Stimulated activated CD8-positive, alpha-beta memory T cell treated with anti-CD3 and anti-CD28 coated beads, Interleukin-15, amount 100 ng/mL, for 24 hours (primary cell): ENCODE measurements around the gene TAF1D.
A peak's percentile ranks its signal among the peaks of the same experiment; 100 is the strongest.
"Not testable (repeated sequence)": the region's sequence is repeated elsewhere in the genome, so short reads cannot be mapped to it uniquely, and the experiment has no call there.

Experiments
- DNase-seq: peaks from one replicate; pipeline ENCODE4 v3.0.0-alpha.2; 2020; ENCODE audit warnings: low read depth

The TAF1D gene, protein sequence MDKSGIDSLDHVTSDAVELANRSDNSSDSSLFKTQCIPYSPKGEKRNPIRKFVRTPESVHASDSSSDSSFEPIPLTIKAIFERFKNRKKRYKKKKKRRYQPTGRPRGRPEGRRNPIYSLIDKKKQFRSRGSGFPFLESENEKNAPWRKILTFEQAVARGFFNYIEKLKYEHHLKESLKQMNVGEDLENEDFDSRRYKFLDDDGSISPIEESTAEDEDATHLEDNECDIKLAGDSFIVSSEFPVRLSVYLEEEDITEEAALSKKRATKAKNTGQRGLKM

DNA sequence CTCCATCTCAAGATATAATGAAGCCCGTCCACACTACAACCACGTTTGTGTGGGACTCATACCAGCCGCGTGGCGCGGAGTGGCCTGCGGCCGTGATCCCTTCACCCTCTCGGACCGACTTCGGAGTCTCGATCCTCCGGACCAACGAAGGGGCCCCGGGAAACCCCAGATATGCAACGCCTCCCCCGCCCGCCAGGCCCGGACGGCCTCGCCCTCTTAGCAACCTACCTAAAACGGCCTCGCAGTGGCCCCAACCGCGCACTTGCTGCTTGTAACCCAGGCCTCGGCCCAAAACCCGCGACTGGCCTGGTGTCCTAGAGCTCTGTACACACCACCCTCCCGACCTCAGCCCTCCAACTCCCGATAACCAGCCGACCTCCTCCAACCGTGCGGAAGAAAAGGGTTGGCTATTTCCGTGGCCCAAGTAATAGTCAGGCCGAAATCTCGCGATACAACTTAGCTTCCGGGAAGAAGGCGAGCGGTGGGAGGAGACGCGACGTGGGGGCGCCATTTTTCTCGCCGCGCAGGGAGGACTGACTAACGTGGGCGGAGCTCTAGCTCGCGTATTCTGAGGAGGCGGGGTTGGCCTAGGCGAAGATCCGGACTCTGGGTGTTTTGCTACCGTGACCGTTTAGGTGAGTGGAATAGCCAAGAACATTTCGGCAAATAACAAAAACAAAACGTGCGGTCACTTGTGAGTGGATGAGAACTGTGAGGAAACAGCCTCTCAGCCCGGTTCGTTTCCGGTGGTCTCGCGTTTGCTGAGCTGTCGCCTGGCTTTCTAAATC is at the start of gene TAF1D, which contains the start of gene C11orf54:
Gene TAF1D (minus strand): TSS at position 402 of the 788 bp plus-strand sequence. CDS start 2,191 bp downstream, outside the sequence.
Gene C11orf54 (plus strand): TSS at position 579 of the 788 bp plus-strand sequence. CDS start 5,722 bp downstream, outside the sequence.
- DNase-seq: peak; percentile 82

DNA sequence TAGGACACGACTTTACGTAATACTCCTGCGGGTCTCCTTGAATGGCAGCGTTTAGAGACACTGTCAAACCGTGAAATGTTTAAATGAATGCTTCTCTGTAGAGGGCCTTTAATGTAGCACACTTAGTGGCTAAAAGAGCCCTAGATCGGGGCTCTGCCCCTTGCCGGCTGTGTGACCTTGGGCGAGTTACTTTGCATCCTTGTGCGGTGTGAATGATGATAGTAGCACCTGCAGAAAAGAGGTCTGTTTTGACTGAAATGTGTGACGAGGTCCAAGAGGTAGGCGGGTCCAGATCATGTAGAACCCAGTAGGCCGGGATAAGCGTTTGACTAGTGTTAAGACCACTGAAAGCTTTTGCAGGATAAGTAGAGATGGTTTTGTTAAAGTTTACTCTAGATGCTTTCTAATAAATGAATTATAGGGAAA is 43.7 kb upstream of the TAF1D start:
- DNase-seq: no peak

DNA sequence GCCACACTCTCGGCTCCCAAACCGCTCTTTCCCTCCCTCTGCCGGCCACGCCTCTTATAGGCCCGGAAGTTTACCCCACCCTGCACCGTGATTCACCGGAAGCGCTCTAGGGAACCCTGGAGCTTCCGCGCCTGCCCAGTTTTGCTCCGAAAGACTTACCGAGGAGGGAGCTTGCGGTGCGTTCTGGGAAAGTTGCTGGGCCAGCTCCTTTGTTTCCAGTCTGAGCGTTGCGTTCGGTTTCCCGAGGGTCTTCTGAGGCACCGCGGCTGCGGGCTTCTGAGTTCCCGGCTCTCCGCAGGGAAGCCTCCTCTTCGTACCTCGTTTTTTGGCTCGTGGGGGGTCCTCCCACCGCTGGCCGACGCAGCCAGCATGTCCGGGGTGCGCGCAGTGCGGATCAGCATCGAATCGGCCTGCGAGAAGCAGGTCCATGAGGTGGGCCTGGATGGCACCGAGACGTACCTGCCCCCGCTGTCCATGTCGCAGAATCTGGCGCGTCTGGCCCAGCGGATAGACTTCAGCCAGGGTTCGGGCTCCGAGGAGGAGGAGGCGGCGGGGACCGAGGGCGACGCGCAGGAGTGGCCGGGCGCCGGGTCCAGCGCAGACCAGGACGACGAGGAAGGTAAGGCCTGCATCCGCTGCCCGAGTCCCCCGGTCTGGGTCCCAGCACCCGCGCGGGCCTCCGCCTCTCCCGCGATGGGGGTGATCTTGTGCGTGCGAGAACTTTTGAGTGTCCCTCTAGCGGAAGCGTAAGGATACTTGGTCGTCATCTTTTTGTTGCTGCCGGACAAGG is 43.0 kb upstream of the TAF1D start, which contains the start of gene MED17:
Gene MED17 (plus strand): TSS at position 138 of the 790 bp plus-strand sequence. CDS start 232 bp downstream, at position 370.
- DNase-seq: peak; percentile 74

DNA sequence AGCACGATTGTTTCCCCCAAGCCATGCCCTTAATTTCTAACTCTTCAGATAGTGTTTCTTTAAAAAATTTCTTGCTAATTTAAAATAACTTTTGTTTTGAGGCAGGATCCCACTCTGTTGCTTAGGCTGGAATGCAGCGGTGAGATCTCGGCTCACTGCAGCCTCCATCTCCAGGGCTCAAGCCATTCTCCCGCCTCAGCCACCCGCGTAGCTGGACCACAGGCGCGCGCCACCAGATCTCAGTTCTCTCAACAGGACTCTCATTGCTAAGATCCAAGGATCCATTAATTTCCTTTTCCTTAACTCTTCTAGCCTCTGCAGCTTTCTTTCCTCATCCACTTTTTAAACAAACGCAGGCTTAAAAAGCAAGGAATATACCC is 42.5 kb upstream of the TAF1D start:
- DNase-seq: no peak

DNA sequence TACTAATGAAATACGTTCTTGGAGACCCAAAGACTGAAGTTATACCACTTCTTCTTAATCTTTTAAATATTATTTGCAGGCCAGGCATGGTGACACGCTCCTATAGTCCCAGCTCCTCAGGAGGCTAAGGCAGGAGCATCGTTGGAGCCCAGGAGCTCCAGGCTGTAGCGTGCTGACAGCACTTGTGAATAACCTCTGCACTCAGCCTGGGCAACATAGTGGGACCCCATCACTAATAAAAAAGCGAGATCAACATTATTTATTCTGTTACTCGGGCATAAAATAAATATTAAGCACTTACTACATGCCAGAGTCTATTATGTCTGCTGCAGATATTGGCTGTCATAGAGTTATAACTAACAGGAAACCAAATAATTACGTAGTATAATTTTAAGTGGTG is 42.1 kb upstream of the TAF1D start:
- no peak for DNase-seq

DNA sequence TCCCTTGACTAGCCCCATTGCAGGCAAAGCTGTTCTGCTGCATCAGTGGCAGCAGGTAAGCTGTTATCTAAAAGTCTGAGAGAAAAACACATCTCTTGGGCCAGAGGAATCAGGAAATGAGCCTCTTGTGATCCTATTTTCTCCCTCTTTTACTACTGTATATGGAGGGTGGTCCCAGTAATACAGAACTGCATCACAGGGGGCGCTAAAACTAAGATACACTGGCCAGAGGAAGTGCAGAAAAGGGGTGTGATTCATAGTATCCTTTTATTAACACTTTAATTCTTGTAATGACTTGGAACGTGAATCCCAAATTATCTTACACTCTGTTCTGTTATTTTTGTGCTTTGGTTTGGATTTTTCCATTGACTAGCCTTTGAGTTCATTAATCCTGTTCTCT is 34.0 kb upstream of the TAF1D start:
- no peak for DNase-seq

DNA sequence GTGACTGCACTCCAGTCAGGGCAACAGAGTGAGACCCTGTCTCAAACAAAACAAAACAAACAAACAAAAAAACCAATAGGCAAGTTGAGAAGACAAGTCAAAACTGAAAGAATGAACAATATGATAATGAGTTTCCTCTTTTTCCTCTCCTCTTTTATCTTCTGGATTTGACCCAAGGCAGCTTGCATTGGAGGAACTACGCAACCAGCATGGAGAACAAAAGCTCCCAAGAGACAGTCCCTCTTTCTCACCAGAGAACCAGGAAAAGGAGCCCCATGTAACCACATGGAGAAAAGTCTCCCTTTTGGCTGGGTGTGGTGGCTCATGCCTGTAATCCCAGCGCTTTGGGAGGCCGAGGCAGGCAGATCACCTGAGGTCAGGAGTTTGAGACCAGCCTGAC is 33.3 kb upstream of the TAF1D start:
- DNase-seq: not testable (repeated sequence)

DNA sequence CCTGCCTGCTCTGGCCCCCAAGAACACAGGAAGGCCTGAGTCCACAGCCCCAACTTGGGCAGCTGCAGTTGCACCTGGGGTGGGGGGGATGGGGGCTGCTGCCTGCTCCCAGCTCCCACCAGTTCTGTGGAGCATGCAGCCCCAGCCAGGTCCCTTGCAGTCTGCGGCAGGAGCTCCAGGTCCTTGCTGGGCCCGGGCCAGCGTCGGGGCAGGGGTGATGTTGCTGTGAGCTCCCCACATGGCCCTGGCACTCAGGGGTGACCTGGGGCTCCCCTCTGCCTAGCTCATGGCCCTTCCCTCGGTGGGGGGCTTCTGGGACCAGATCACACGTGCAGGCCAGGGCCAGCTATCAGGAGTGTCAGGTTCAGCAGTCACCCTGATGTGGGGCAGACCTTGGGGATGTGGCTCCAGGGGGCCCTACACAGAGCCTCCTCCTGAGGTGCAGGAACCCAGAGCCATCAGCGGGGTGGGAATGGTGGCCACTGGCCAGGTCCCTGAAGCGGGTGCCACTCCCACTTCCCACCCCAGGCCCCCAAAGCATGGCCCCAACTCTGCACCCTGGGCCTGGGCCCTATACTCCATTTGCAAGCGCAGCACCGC is 32.4 kb upstream of the TAF1D start:
- DNase-seq: no peak

DNA sequence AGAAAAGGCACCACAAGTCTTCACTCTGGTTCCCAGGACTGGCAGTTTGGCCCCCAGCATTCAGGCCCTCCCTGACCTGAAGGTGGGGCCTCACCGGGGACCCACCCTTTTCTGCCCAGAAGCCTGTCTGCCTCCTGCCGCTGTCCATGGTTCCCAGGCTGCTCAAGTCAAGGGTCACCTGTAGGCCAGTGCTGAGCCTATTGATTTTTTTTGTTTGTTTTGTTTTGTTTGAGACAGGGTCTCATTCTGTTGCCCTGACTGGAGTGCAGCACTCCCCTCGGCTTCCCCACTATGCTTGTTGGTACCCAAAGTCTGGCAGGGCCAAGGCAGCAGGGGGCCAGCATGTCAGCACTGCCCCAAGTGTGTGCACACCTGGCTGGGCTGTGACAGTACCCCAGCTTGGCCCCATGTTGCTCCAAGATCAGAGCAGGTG is 31.8 kb upstream of the TAF1D start:
- no peak for DNase-seq

DNA sequence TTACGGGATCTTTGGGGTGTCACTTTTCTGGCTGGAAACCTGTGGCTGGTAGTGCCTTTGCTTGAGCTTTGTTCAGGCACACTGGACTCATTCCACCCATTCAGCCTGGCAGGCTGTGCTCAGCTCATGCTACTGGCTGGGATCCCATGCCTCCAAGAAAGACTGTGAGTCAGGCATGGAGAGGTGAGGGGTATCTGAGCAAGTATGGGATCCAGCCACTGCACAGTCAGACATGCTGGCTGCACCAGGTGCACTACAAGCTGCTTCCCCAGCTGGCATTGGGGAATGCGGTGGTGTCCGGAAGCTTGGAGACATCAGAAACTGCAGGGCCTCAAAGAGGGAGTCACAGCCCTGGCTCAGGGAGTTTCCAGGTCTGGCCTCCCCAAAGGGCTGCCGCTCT is 30.8 kb upstream of the TAF1D start:
- DNase-seq: no peak

DNA sequence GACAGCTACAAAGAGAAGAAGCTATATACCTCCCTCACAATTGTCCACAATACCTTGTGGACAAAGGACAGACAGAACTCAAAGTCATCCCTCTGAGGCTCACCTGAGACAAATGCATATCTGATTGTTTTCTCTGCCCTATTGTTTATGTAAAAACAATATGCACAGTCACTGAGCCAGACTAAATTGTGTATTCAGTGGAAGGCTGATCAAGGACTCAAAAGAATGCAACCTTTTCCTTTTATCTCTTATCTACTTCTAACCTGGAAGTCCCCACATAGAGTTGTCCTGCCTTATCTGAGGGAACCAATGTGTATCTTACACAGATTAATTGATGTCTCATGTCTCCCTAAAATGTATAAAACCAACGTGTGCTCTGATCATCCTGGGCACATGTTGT is 28.9 kb upstream of the TAF1D start:
- no peak for DNase-seq

DNA sequence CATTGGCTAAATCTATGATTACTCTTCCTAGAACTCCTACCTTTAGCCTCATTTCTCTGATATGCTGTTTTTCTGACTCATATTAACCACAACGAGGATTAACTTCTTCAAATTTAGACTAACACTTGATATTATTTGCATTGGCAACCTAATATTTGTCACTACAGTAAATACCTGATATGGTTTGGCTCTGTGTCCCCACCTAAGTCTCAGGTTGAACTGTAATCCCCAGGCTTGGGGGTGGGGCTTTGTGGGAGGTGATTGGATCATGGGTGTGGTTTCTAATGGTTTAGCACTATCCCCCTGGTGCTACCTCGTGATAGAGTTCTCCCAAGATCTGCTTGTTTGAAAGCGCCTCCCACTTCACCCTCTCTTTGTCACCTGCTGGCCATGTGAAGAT is 25.7 kb upstream of the TAF1D start:
- DNase-seq: no peak

DNA sequence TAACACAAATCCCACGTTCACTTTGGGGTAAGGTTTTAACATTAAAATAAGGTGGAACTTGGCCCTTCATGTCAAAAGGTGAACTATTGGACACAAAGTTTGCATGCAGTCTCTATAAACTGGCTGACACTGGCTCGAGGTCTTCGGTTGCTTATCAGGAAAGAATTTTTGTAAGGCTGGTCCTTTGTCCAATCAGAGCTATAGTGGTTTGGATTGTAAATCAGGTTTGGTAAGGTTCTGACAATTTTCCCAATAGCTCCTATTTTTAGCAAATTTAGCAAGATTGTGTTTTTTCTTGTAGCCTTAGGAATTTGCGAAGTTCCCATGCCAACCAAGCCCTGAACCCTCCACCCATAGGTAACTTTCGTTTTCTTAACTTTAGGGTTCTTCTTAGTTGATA is 25.2 kb upstream of the TAF1D start:
- DNase-seq: no peak

DNA sequence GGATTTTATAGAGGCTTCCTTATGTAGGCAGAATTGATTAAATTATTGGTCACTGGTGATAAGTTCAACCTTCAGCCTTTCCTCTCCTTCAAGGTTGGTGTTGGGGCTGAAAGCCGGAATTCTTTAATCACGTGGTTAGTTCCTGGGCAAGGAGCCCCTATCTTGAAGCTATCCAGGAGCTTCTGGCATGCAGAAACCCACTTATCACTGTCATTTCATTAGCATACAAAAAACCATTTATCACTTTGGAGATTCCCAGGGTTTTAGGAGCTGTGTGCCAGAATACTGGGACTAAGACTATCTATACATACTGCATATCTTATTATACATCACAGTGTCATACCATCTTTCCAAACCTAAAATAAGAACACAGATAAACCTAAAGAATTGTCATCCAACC is 24.3 kb upstream of the TAF1D start:
- no peak for DNase-seq

DNA sequence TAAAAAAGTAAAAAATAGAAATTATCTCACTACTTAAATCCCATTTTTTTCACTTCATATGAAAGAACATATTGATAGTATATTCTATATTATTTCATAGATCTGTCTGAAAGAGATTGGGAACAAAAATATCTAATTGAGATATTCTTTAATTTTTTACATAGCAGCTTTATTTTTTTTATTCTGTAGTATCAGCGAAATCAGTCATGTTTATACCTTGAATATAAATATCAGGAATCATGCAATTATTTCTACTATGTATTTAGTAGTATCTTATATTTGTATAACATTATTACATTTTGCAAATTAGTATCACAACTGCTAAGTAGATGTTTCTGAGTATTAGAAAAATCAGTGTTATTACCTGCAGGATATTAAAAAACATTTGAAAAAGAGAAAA is 20.6 kb upstream of the TAF1D start:
- DNase-seq: no peak

DNA sequence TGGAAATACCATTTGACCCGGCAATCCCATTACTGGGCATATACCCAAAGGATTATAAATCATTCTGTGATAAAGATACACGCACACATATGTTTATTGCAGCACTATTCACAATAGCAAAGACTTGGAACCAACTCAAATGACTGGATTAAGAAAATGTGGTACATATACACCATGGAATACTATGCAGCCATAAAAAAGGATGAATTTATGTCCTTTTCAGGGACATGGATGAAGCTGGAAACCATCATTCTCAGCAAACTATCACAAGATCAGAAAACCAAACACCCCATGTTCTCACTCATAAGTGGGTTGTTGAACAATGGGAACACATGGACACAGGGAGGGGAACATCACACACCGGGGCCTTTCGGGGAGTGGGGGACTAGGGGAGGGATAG is 17.8 kb upstream of the TAF1D start:
- not testable (repeated sequence) for DNase-seq

DNA sequence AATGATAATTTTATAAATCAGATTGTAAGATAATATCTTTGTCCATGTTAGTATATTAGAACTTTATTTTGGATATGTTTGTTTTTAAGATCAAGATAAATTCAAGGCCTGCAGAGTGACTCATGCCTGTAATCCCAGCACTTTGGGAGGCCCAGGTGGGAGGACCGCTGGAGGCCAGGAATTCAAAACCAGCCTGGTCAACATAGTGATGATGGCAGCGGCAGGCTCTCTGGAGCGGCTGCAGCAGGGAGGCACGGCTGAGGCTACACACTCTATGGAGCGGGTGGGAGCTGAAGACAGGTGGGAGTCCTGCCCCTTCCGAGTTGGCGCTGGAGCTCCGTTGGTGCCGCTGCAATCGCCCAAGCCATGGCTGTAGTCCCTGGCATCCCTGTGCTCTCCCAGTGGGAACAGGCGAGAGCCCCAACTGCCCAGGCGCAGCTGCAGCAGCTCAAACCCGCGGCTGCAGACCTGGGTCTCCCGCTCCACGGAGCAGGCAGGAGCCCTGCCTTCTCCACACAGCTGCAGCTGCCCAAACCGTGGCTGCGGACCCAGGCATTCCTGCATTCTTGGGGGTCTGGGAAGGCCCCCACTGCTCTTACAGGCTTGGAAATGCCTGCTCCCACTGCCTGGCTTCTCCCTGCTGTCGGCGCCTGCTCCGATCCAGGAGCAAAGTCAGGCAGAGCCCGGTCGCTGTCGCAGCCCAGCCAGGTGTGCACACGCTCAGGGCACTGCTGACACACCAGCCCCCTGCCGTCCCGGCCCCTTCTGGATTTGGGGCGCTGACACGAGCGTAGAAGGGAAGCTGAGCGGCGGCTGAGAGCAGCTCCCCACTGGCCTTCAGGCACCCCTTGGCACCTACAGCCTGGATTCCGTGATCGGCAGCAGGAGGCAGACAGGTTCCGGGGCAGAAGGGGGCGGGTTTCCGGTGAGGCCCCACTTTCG is 16.9 kb upstream of the TAF1D start:
- no peak for DNase-seq

DNA sequence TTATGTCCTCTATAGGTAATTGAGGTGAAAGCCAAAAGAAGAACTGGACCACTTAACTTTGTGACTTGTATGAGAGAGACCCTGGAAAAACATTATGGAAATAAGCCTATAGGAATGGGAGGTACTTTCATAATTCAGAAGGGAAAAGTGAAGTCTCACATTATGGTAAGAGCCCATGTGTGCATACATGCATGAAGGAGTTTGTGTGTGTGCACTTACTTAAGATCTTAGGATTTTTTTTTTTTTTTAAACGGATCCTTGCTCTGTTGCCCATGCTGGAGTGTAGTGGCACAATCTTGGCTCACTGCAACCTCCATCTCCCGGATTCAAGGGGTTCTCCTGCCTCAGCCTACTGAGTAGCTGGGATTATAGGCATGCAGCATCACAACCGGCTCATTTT is 16.0 kb upstream of the TAF1D start:
- no peak for DNase-seq

DNA sequence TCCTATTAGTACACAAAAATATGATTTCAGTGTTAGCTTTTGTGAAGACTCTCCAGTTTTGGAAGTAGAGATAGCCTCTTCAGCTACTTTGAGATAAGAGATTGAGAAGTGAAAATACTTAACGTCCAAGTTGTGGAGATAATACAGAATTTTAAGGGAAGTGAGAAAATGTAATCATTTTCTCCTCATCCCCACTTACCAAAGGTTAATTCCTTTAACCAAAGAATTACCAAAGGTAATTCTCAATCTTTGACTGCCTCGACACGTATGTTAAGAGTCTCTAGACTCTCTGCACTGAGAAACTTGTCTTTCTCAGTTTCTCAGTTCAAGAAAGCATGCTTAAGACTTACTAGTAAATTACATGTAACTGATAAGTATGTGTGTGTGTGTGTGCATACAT is 15.5 kb upstream of the TAF1D start:
- DNase-seq: no peak

DNA sequence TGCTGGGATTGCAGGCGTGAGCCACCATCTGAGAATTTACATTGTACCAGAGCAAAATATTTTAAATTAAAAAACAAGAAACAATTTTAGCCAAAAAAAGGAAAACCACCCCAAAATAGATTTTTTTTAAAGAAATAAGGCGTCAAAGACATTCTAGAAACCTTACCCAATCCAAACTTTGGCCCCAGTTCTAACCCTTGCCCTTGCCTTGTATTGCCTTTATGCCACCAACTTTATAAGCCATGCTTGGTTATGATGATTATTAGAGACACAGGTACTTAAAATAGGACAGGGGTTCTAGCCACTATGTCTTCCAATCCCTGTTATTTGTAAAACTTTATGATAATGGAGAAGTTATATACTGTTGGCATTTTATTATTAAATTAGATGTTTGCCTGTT is 11.9 kb upstream of the TAF1D start:
- no peak for DNase-seq

DNA sequence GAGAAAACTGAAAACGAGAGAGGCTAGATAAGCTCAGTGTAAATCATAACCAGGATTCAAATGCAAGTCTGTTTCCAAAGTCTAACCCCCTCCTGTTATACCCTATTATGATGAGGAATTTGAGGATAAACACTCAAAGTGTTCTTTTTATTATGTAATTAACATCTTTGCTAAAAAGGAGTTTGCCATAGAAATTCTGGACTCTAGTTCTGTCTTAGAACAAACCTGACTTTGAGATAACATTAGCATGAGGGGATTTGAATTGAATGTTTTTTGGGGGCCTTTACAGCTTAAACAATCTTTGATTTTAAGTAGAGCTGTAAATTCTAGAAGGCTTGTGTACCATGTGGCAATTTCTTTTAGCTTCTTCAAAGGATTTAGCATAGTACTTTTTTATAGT is 9.7 kb upstream of the TAF1D start:
- DNase-seq: no peak
